SK-N-SH (cell line): ENCODE results near the gene HEPACAM. TPM values are rescaled to one million over a fixed set of nuclear protein-coding genes. Genes with fewer than 3 reads are reported as not detected.
A peak's percentile ranks its signal among the peaks of the same experiment; 100 is the strongest.

Source experiments
- CTCF ChIA-PET: fragments of 300-600, 350-600 bp; formaldehyde crosslinking; extraction: SDS; loops from one replicate; lab custom pipeline; 2021; lab: Yijun Ruan, JAX
- POLR2A ChIA-PET: fragments of 350-600 bp; sonication (Branson Sonifier 250); formaldehyde crosslinking; extraction: SDS; loops from one replicate; lab custom pipeline; 2020; ENCODE audit warnings: antibody characterized with exemption, inconsistent platforms; lab: Yijun Ruan, JAX
- DNase-seq: peaks from one replicate; pipeline ENCODE4 v3.0.0; 2012
- H2AFZ ChIP-seq: fragments of 200-600 bp; sonication (generic); 2 replicates; pipeline ENCODE4 v1.8.1; 2016; ENCODE audit warnings: antibody characterized with exemption, mild to moderate bottlenecking, low read depth
- H3F3A ChIP-seq: fragments of 200-600 bp; sonication (generic); replicated peaks from 2 replicates; pipeline ENCODE3; 2016; ENCODE audit warnings: antibody characterized with exemption, mild to moderate bottlenecking; ENCODE audit not compliant: insufficient read depth
- H3K27ac ChIP-seq, 2 experiments: fragments of 200-500 bp in 1 of 2; fragments of 200-600 bp in 1 of 2; sonication (Bioruptor generic) in 1 of 2; sonication (generic), shearing (Covaris generic) in 1 of 2; 2 replicates each; pipeline versions ENCODE4 v1.5.1 to v1.6.1; 2014 to 2016; ENCODE audit warnings: low read depth in 2 of 2, inconsistent platforms in 1 of 2, low read length in 1 of 2, mild to moderate bottlenecking in 1 of 2, mixed read lengths in 1 of 2
- H3K27me3 ChIP-seq: fragments of 200-600 bp; sonication (generic), shearing (Covaris generic); 2 replicates; pipeline ENCODE4 v1.6.1; 2016; ENCODE audit warnings: mixed run types; ENCODE audit not compliant: insufficient read depth
- H3K36me3 ChIP-seq, 2 experiments: fragments of 200-500 bp in 1 of 2; fragments of 200-600 bp in 1 of 2; sonication (Bioruptor generic) in 1 of 2; sonication (generic) in 1 of 2; replicated peaks in 1 of 2; 2 replicates each; pipeline versions ENCODE3 to v1.5.1; 2014 to 2016; ENCODE audit warnings: low read length in 1 of 2, mild to moderate bottlenecking in 1 of 2; ENCODE audit not compliant: insufficient read depth in 2 of 2, control insufficient read depth in 1 of 2
- H3K4me1 ChIP-seq, 2 experiments: fragments of 200-500 bp in 1 of 2; fragments of 200-600 bp in 1 of 2; sonication (Bioruptor generic) in 1 of 2; sonication (generic), shearing (Covaris generic) in 1 of 2; 2 replicates each; pipeline versions ENCODE4 v1.5.1 to v1.6.1; 2014 to 2016; ENCODE audit warnings: low read depth in 1 of 2, low read length in 1 of 2, mixed run types in 1 of 2; ENCODE audit not compliant: insufficient read depth in 2 of 2, control insufficient read depth in 1 of 2
- H3K4me2 ChIP-seq: fragments of 200-600 bp; sonication (generic), shearing (Covaris generic); 2 replicates; pipeline ENCODE4 v1.6.1; 2017; ENCODE audit warnings: mixed run types
- H3K4me3 ChIP-seq, 2 experiments: fragments of 200-500 bp in 1 of 2; fragments of 200-600 bp in 1 of 2; sonication (Bioruptor generic) in 1 of 2; sonication (generic), shearing (Covaris generic) in 1 of 2; 2 replicates each; pipeline versions ENCODE4 v1.5.1 to v1.8.1; 2014 to 2016; ENCODE audit warnings: low read depth in 2 of 2, inconsistent platforms in 1 of 2, low read length in 1 of 2, mild to moderate bottlenecking in 1 of 2, mixed read lengths in 1 of 2, moderate library complexity in 1 of 2
- H3K79me2 ChIP-seq: fragments of 200-600 bp; sonication (generic); 2 replicates; pipeline ENCODE4 v1.8.1; 2017; ENCODE audit warnings: mild to moderate bottlenecking; ENCODE audit not compliant: insufficient read depth
- H3K9ac ChIP-seq: fragments of 200-600 bp; sonication (generic); 2 replicates; pipeline ENCODE4 v1.6.1; 2017; ENCODE audit warnings: mixed run types
- H3K9me2 ChIP-seq: fragments of 200-600 bp; sonication (generic); 2 replicates; pipeline ENCODE4 v1.6.1; 2017; ENCODE audit warnings: mixed run types
- H3K9me3 ChIP-seq: fragments of 200-600 bp; sonication (generic); 2 replicates; pipeline ENCODE4 v1.6.1; 2017; ENCODE audit warnings: mixed run types, mild to moderate bottlenecking, moderate library complexity
- H4K20me1 ChIP-seq: fragments of 200-600 bp; sonication (generic); 2 replicates; pipeline ENCODE4 v1.6.1; 2017; ENCODE audit warnings: mild to moderate bottlenecking, mixed run types; ENCODE audit not compliant: insufficient read depth
- CHD2 ChIP-seq: fragments of 150-350 bp; IDR thresholded peaks from 2 replicates; pipeline ENCODE4 v1.6.1; 2018; ENCODE audit warnings: low read length; ENCODE audit not compliant: partially characterized antibody
- ELF1 ChIP-seq: IDR thresholded peaks from 2 replicates; pipeline ENCODE4 v1.4.0; 2012
- EZH2phosphoT487 ChIP-seq: fragments of 200-600 bp; sonication (generic); IDR thresholded peaks from 2 replicates; pipeline ENCODE4 v1.6.1; 2017; ENCODE audit warnings: low read depth, mixed run types, mild to moderate bottlenecking, antibody characterized with exemption, moderate library complexity, borderline replicate concordance
- FOSL2 ChIP-seq: IDR thresholded peaks from 2 replicates; pipeline ENCODE4 v1.4.0; 2012; ENCODE audit warnings: low read depth, mild to moderate bottlenecking, moderate library complexity, borderline replicate concordance
- FOXJ3 ChIP-seq: sonication (generic); formaldehyde crosslinking; IDR thresholded peaks from 2 replicates; pipeline ENCODE4 v1.5.1; 2020; ENCODE audit warnings: mild to moderate bottlenecking, missing genetic modification reagents
- FOXM1 ChIP-seq: IDR thresholded peaks from 2 replicates; pipeline ENCODE4 v1.4.0; 2012; ENCODE audit warnings: low read depth, mild to moderate bottlenecking
- GATA2 ChIP-seq: sonication (generic); formaldehyde crosslinking; IDR thresholded peaks from 2 replicates; pipeline ENCODE4 v1.5.0; 2020; ENCODE audit warnings: mild to moderate bottlenecking, missing genetic modification reagents
- JUND ChIP-seq: IDR thresholded peaks from 2 replicates; pipeline ENCODE4 v1.4.0; 2012
- MEF2A ChIP-seq: IDR thresholded peaks from 2 replicates; pipeline ENCODE4 v1.4.0; 2012; ENCODE audit warnings: low read depth, borderline replicate concordance
- MXI1 ChIP-seq: IDR thresholded peaks from 2 replicates; pipeline ENCODE4 v1.6.1; 2012; ENCODE audit warnings: mild to moderate bottlenecking, low read depth, low read length, improper control_type of control experiment
- NFIC ChIP-seq: IDR thresholded peaks from 2 replicates; pipeline ENCODE4 v1.4.0; 2012; ENCODE audit warnings: borderline replicate concordance
- NRF1 ChIP-seq: IDR thresholded peaks from 2 replicates; pipeline ENCODE4 v1.6.1; 2012; ENCODE audit warnings: low read depth, mild to moderate bottlenecking, low read length
- POLR2AphosphoS5 ChIP-seq: IDR thresholded peaks from 2 replicates; pipeline ENCODE4 v1.6.1; 2012; ENCODE audit warnings: low read depth, low read length
- RAD21 ChIP-seq: IDR thresholded peaks from 2 replicates; pipeline ENCODE4 v1.6.1; 2012; ENCODE audit warnings: mild to moderate bottlenecking, low read length
- RCOR1 ChIP-seq: fragments of 150-350 bp; IDR thresholded peaks from 2 replicates; pipeline ENCODE4 v1.6.1; 2017; ENCODE audit warnings: antibody characterized with exemption, low read length
- RFX5 ChIP-seq: IDR thresholded peaks from 2 replicates; pipeline ENCODE4 v1.6.1; 2012; ENCODE audit warnings: mild to moderate bottlenecking, improper control_type of control experiment, low read length
- RXRA ChIP-seq: IDR thresholded peaks from 2 replicates; pipeline ENCODE4 v1.4.0; 2012; ENCODE audit warnings: low read depth, mild to moderate bottlenecking, borderline replicate concordance
- SIN3A ChIP-seq: IDR thresholded peaks from 2 replicates; pipeline ENCODE4 v1.6.1; 2012; ENCODE audit warnings: low read depth, mild to moderate bottlenecking, low read length, moderate library complexity, borderline replicate concordance
- SMC3 ChIP-seq: IDR thresholded peaks from 2 replicates; pipeline ENCODE4 v1.6.1; 2012; ENCODE audit warnings: low read depth, low read length, improper control_type of control experiment
- TCF12 ChIP-seq: IDR thresholded peaks from 2 replicates; pipeline ENCODE4 v1.4.0; 2012
- TEAD4 ChIP-seq: IDR thresholded peaks from 2 replicates; pipeline ENCODE4 v1.4.0; 2012; ENCODE audit warnings: mild to moderate bottlenecking, borderline replicate concordance; ENCODE audit not compliant: insufficient read depth
- YY1 ChIP-seq: IDR thresholded peaks from 2 replicates; pipeline ENCODE4 v1.4.0; 2012; ENCODE audit warnings: low read depth, mild to moderate bottlenecking
- WGBS: methylation state at CpG from one replicate; pipeline ENCODE4 v1.1.6; 2017; ENCODE audit warnings: low lambda C conversion rate; 5-methylcytosine and 5-hydroxymethylcytosine counted together
- polyA plus RNA-seq, 3 experiments: library from polyadenylated mRNA; depleted of rRNA; stranded (reverse); fragments of >200 nt; gene quantifications; 2 replicates each; pipeline ENCODE4 v1.2.3, GENCODE V29; 2012
- TF ChIP-seq, protein P1 (sequence below): fragments of 200-600 bp; sonication (generic); IDR thresholded peaks from 2 replicates; pipeline ENCODE4 v1.6.1; 2017; ENCODE audit warnings: antibody characterized with exemption, mild to moderate bottlenecking, moderate library complexity
- TF ChIP-seq, protein P2 (sequence below): fragments of 150-350 bp; IDR thresholded peaks from 2 replicates; pipeline ENCODE4 v1.6.1; 2017; ENCODE audit warnings: antibody characterized with exemption, low read length, low read depth, borderline replicate concordance
- TF ChIP-seq, protein P3 (sequence below): fragments of 150-350 bp; IDR thresholded peaks from 2 replicates; pipeline ENCODE4 v1.6.1; 2016; ENCODE audit warnings: mild to moderate bottlenecking, low read depth, low read length
- TF ChIP-seq, protein P4 (sequence below): IDR thresholded peaks from 2 replicates; pipeline ENCODE4 v1.4.0; 2012; ENCODE audit warnings: low read depth, borderline replicate concordance
- TF ChIP-seq, protein P5 (sequence below): IDR thresholded peaks from 2 replicates; pipeline ENCODE4; 2012
- TF ChIP-seq, protein P6 (sequence below): IDR thresholded peaks from 2 replicates; pipeline ENCODE4 v1.4.0; 2012; ENCODE audit warnings: low read depth

HEPACAM gene
- polyA plus RNA-seq, 1 of the 3 experiments (the other 2 are of a cell fraction) = not detected

DNA sequence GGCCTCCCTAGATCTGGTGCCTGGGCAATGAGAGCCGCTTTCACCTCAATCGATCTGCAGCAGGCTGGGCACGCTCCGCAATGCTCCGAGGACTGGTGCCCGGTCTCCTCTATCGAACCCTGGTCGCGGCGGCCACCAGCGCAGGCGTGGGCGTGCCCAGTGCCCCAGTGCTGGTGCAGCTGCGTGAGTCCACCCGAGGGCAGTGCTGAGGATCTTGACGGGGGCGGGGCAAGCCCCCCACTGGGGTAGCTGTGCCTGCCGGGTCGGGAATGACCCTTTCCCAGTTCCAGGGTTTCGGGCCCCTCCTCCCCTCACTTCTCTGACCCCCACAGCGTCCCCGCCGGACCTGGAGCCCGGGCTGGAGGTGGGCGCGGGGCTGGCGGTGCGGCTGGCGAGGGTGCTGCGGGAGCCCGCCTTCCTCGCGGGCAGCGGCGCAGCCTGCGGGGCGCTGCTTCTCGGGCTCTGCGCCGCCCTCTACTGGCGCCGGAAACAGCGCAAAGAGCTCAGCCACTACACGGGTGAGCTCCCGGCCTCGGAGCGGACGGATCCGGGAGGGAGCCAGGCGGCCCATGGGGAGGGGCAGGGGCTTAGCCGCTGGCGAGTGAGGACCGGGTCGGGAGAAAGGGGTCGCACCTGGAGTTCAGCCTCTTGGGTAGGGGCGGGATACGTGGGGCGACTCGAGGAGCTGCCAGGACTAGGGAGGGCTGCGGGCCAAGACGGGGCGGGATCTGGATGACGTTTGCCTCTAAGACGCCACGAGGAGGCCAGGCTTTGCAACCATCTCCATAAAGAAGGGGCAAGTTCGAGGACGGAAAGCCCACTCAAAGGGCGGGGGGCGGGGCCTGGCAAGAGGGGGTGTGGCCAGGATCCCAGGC lies 59.7 kb downstream of the HEPACAM start:
- no peaks in the 10 kb centered on the region for H4K20me1 ChIP-seq
- TF ChIP-seq CHD2 = peak; percentile 32
- no peak for TF ChIP-seq EZH2phosphoT487
- peak; percentile 63 for TF ChIP-seq NRF1
- peak; percentile 36; the same call in 1 of the 2 replicates for TF ChIP-seq SMC3
- peak; percentile 61 for TF ChIP-seq MXI1
- no peak for TF ChIP-seq RXRA
- no peak; the same call in 1 of the 2 replicates for TF ChIP-seq RFX5
- TF ChIP-seq, protein P1, sequence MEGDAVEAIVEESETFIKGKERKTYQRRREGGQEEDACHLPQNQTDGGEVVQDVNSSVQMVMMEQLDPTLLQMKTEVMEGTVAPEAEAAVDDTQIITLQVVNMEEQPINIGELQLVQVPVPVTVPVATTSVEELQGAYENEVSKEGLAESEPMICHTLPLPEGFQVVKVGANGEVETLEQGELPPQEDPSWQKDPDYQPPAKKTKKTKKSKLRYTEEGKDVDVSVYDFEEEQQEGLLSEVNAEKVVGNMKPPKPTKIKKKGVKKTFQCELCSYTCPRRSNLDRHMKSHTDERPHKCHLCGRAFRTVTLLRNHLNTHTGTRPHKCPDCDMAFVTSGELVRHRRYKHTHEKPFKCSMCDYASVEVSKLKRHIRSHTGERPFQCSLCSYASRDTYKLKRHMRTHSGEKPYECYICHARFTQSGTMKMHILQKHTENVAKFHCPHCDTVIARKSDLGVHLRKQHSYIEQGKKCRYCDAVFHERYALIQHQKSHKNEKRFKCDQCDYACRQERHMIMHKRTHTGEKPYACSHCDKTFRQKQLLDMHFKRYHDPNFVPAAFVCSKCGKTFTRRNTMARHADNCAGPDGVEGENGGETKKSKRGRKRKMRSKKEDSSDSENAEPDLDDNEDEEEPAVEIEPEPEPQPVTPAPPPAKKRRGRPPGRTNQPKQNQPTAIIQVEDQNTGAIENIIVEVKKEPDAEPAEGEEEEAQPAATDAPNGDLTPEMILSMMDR = peak; percentile 75
- TF ChIP-seq TEAD4 = no peak
- TF ChIP-seq RCOR1 = no peak
- TF ChIP-seq, protein P2, sequence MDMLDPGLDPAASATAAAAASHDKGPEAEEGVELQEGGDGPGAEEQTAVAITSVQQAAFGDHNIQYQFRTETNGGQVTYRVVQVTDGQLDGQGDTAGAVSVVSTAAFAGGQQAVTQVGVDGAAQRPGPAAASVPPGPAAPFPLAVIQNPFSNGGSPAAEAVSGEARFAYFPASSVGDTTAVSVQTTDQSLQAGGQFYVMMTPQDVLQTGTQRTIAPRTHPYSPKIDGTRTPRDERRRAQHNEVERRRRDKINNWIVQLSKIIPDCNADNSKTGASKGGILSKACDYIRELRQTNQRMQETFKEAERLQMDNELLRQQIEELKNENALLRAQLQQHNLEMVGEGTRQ = no peak; the same call in 1 of the 2 replicates
- TF ChIP-seq, protein P3, sequence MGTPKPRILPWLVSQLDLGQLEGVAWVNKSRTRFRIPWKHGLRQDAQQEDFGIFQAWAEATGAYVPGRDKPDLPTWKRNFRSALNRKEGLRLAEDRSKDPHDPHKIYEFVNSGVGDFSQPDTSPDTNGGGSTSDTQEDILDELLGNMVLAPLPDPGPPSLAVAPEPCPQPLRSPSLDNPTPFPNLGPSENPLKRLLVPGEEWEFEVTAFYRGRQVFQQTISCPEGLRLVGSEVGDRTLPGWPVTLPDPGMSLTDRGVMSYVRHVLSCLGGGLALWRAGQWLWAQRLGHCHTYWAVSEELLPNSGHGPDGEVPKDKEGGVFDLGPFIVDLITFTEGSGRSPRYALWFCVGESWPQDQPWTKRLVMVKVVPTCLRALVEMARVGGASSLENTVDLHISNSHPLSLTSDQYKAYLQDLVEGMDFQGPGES = no peak
- TF ChIP-seq POLR2AphosphoS5 = peak; percentile 80
- TF ChIP-seq SIN3A = no peak; the same call in 1 of the 2 replicates
- no peak for TF ChIP-seq FOXM1
- peak; percentile 46; the same call in 1 of the 2 replicates for TF ChIP-seq YY1
- TF ChIP-seq, protein P4, sequence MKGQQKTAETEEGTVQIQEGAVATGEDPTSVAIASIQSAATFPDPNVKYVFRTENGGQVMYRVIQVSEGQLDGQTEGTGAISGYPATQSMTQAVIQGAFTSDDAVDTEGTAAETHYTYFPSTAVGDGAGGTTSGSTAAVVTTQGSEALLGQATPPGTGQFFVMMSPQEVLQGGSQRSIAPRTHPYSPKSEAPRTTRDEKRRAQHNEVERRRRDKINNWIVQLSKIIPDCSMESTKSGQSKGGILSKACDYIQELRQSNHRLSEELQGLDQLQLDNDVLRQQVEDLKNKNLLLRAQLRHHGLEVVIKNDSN = no peak
- TF ChIP-seq JUND = no peak
- TF ChIP-seq, protein P5, sequence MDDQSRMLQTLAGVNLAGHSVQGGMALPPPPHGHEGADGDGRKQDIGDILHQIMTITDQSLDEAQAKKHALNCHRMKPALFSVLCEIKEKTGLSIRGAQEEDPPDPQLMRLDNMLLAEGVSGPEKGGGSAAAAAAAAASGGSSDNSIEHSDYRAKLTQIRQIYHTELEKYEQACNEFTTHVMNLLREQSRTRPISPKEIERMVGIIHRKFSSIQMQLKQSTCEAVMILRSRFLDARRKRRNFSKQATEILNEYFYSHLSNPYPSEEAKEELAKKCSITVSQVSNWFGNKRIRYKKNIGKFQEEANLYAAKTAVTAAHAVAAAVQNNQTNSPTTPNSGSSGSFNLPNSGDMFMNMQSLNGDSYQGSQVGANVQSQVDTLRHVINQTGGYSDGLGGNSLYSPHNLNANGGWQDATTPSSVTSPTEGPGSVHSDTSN = no peak; the same call in 1 of the 2 replicates
- no peak for TF ChIP-seq ELF1
- TF ChIP-seq GATA2 (CRISPR knock-in tag) = no peak
- no peak for TF ChIP-seq MEF2A
- TF ChIP-seq FOXJ3 (CRISPR knock-in tag) = no peak
- peak; percentile 37; the same call in 1 of the 2 replicates for TF ChIP-seq TCF12
- peak; percentile 9; the same call in 1 of the 2 replicates for TF ChIP-seq FOSL2
- peak; percentile 80 for TF ChIP-seq NFIC
- peak; percentile 32; the same call in 1 of the 2 replicates for TF ChIP-seq RAD21
- TF ChIP-seq, protein P6, sequence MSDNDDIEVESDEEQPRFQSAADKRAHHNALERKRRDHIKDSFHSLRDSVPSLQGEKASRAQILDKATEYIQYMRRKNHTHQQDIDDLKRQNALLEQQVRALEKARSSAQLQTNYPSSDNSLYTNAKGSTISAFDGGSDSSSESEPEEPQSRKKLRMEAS = peak; percentile 78

More for the DNA sequence above, 59.7 kb downstream of the HEPACAM start:
- ChIA-PET POLR2A (interaction anchor here (0.6 to 1.4 kb wide), 10 partner anchors 9 to 207 kb away, joined by 3 to 15 read pairs (median 3); partner anchors contain the start of genes CCDC15, SIAE and SPA17), CTCF (interaction anchor here (0.5 to 5.0 kb wide), 37 partner anchors 8 to 539 kb away, joined by 3 to 55 read pairs (median 4); partner anchors contain the start of genes CCDC15, MSANTD2, NRGN and ROBO3)
- H3F3A ChIP-seq = no peaks in the 10 kb centered on the region
- H3K4me3 ChIP-seq = peak overlapping the region; percentile 73 to 80
- H3K9me3 ChIP-seq = no peaks in the 10 kb centered on the region
- H3K36me3 ChIP-seq = no peaks in the 10 kb centered on the region
- peak; percentile 96 for DNase-seq
- H2AFZ ChIP-seq = peak overlapping the region; percentile 89
- peaks cover 0 to 17% of the 10 kb centered on the region in 2 experiments; a peak in 1 of 4 replicates for H3K4me1 ChIP-seq
- WGBS = 2% methylated on average over 20 of the region's 69 CpGs
- no peaks in the 10 kb centered on the region; the same call in 1 of the 2 replicates for H3K79me2 ChIP-seq
- peak overlapping the region; percentile 96 for H3K4me2 ChIP-seq
- no peaks in the 10 kb centered on the region for H3K27me3 ChIP-seq
- peak overlapping the region; percentile 93 to 94 for H3K27ac ChIP-seq
- no peaks in the 10 kb centered on the region for H3K9me2 ChIP-seq
- peak overlapping the region; percentile 97 for H3K9ac ChIP-seq
